Esophagus (tissue), 2 donors: Measurements from ENCODE around the gene LRRN2. TPM values are rescaled to one million over a fixed set of nuclear protein-coding genes. Genes with fewer than 3 reads are reported as not detected.
A peak's percentile ranks its signal among the peaks of the same experiment; 100 is the strongest.
"Not testable (repeated sequence)": the region's sequence is repeated elsewhere in the genome, so short reads cannot be mapped to it uniquely, and the experiment has no call there.

Experiments
- H3K27ac ChIP-seq, 2 donors: one replicate each; pipeline ENCODE4 v1.5.1; 2013; ENCODE audit warnings: low read depth in 2 of 2, mild to moderate bottlenecking in 2 of 2, inconsistent platforms in 1 of 2, low read length in 1 of 2, moderate library complexity in 1 of 2
- H3K27me3 ChIP-seq, 2 donors: one replicate each; pipeline ENCODE4 v1.6.1; 2013; ENCODE audit warnings: low read length in 2 of 2, control low read depth in 1 of 2, mild to moderate bottlenecking in 1 of 2; ENCODE audit not compliant: insufficient read depth in 2 of 2, control insufficient read depth in 1 of 2
- H3K36me3 ChIP-seq, 2 donors: one replicate each; pipeline ENCODE4 v1.6.1; 2013; ENCODE audit warnings: low read length in 1 of 2; ENCODE audit not compliant: control insufficient read depth in 2 of 2, insufficient read depth in 2 of 2
- H3K4me1 ChIP-seq, 2 donors: one replicate each; pipeline ENCODE4 v1.6.1; 2013; ENCODE audit warnings: low read length in 1 of 2; ENCODE audit not compliant: control insufficient read depth in 2 of 2, insufficient read depth in 2 of 2
- H3K4me3 ChIP-seq, 2 donors: one replicate each; pipeline ENCODE4 v1.5.1; 2013; ENCODE audit warnings: low read length in 2 of 2, mild to moderate bottlenecking in 2 of 2, low read depth in 1 of 2, moderate library complexity in 1 of 2
- H3K9me3 ChIP-seq, 2 donors: one replicate each; pipeline ENCODE4 v1.6.1; 2013; ENCODE audit warnings: mild to moderate bottlenecking in 2 of 2, low read depth in 1 of 2, low read length in 1 of 2, moderate library complexity in 1 of 2; ENCODE audit not compliant: control insufficient read depth in 2 of 2, insufficient read depth in 1 of 2
- WGBS, 2 donors: extraction: QIAGEN DNeasy Blood & Tissue Kit; methylation state at CpG; one replicate each; pipeline ENCODE4 v1.1.7; 2013; 5-methylcytosine and 5-hydroxymethylcytosine counted together
- polyA plus RNA-seq, 2 donors: library from polyadenylated mRNA; stranded (reverse); fragments of 200-250 nt; gene quantifications; one replicate each; pipeline ENCODE4 v1.2.3, GENCODE V29; 2013
- donor health status: healthy with polysubstance abuse.
- donor health status: Bipolar disorder and iron deficiency.

Gene LRRN2
- polyA plus RNA-seq, 2 donors, result 0.65 to 0.88 TPM

DNA sequence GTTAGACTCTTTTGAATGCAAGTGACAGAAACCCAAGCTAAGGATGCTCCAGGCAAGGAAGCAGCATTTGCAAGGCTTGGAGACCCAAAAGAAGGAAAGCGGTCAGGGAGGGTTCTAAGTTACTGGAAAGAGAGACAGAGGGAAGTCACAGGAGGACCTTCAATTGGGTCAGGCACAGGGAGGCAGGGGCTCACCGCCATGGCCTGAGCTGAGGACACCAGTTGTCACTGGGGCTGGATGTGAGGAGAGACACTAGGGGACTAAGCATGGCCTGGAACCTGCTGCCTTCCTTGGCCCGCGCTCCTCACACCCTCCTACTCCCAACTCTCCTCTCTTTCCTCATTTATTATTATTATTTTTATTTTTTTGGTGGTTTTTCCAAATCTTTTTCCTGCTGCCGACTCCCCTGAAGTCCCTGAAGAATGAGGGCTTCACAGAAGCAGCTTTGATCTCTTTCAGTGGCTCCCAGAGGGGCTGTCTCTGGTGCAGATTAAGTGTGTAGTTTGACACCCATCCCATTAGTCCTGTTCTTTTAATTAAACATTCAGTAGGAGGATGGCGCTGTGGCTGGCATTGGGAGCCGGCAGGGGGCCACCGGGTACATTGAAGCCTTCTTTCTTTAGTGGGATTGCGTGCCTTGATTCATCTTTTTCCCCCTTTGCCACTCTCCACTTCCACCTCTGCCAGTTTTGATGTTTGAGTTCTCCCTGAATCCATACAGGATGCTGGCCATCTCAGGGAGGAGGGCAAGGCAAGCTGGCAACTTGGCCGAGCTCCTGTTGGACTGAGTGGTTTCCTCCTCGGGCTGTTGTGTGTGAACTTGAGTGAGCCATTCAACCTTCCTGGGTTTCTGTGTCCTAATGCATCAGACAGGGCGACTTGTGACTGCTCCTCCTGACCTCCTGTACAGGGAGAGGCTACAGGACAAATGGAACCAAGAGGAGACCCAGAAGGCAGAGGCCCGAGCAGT is 110.0 kb downstream of the LRRN2 start:
- Histone ChIP-seq H3K36me3 (no peaks in the 10 kb centered on the region), H3K27me3 (no peaks in the 10 kb centered on the region), H3K4me1 (peaks cover 2 to 15% of the 10 kb centered on the region in 2 donors), H3K9me3 (no peaks in the 10 kb centered on the region), H3K4me3 (no peak overlapping the region), H3K27ac (no peak overlapping the region)
- 86 to 87% methylated on average over 13 of the region's 13 CpGs for WGBS, 2 donors

DNA sequence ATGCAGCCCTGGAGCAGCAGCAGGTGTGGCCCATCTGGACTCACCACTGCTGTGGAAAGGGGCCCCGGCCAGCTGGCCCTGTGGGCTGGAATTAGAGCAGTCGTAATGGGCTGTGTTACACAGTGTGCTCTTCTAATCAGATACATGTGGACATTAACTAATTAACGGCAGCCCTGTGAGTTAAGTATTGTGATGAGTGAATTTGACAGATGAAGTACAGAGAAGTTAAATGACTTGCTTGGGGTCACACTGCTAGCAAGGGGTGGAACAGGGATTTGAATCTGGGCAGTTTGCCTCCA is 110.7 kb downstream of the LRRN2 start:
- no peaks in the 10 kb centered on the region for H3K27me3 ChIP-seq
- 69 to 71% methylated on average over 3 of the region's 3 CpGs for WGBS, 2 donors
- H3K9me3 ChIP-seq, result no peaks in the 10 kb centered on the region
- H3K4me3 ChIP-seq, result no peak overlapping the region
- no peak overlapping the region for H3K27ac ChIP-seq
- H3K4me1 ChIP-seq, result peaks cover 2 to 15% of the 10 kb centered on the region in 2 donors
- no peaks in the 10 kb centered on the region for H3K36me3 ChIP-seq

DNA sequence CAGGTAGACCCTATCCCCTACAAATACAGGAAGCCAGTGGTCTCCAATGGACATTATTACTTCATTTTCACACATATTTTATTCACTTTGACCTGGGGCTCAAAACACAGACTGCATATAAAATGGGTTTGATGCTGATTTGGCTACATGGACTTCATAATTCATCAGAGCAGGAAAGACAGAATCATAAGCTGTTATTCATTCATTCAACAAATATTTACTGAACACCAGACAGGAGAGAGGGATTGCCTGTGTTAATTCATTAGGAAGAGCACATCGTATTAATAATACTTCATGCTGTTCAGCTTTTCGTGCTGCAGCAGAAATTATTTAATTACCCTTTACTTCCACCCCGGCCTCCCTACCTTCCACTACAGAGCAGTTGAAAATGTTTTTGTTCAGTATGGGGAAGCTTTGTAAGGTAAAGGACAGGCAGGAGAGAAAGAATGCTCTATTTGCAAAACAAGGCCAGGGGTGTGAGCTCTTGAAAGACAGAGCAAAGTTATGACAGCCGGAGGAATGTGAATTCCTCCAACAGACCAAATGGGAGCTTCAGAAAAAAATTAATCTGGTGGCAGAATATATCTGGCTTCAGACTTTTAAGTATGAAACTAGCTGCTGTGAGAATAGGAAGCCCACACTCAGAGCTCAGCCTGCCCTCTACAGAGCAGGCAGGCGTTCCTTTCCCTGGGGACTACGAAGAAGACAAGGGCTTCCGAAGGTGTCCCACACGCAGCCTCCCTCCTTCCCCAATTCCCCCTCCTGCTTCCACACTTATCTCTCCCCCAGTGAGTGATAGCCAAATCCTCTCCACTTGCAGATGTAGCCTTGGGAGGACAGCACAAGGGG is 111.3 kb downstream of the LRRN2 start:
- Histone ChIP-seq H3K27me3 (no peaks in the 10 kb centered on the region), H3K27ac (no peak overlapping the region)
- WGBS, 2 donors, result 80 to 88% methylated on average over 8 of the region's 8 CpGs

DNA sequence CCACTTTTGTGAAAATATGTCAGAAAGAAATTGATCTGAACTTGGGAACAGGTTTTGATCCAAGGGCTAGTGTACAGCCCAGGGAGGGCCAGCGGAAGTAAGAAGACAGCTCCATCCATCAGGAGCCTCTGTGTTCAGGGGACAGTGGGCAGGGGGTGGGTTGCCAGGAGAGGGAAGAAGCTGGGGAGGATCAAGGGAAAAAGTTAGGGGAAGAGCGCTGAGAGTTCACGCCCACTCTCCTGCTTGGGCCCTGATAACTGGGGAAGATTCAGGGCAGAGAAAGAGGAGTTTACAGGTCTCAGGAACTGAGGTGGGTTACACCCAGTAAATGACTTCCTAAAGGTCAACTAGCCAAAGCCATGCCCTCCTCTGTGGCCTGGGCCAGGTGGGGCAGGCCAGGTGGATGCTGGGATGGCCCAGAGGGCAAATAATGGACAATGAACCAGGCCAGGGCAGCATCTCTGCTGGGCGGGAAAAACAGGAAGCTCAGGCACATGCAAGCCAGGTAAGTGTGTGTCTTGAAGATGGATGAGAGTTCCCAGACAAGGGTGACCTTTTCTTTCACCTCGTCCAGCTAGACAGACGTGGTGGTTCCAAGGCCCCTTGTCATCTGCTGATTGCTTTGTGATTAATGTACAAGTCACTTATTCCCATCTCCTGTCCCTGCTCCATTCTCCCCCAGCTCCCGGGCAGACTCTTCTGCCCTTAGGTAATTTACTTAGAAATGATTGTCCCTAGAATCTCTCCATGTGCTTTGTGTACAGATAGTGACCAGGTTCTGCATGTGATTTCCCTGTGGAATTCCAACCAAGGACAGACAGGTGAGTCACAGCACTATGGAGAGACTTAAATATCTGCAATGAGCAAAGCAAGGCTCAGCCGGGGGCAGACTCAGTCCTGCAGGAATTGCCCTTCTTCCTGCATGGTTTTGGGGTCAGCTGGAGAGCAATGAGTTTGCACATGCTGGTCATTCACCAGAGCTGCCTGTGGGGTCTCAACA is 112.3 kb downstream of the LRRN2 start:
- peaks cover 2 to 10% of the 10 kb centered on the region in 2 donors for H3K4me1 ChIP-seq
- H3K36me3 ChIP-seq, result no peaks in the 10 kb centered on the region
- H3K27me3 ChIP-seq, result no peaks in the 10 kb centered on the region
- H3K9me3 ChIP-seq, result no peaks in the 10 kb centered on the region
- peak overlapping the region in 1 of 2 donors; percentile 27 for H3K27ac ChIP-seq
- 84% methylated on average over 8 of the region's 8 CpGs for WGBS, 2 donors
- no peak overlapping the region for H3K4me3 ChIP-seq

More for the DNA sequence above, 111.3 kb downstream of the LRRN2 start:
- peaks cover 2 to 14% of the 10 kb centered on the region in 2 donors for H3K4me1 ChIP-seq
- H3K36me3 ChIP-seq, result no peaks in the 10 kb centered on the region
- no peaks in the 10 kb centered on the region for H3K9me3 ChIP-seq
- no peak overlapping the region for H3K4me3 ChIP-seq

DNA sequence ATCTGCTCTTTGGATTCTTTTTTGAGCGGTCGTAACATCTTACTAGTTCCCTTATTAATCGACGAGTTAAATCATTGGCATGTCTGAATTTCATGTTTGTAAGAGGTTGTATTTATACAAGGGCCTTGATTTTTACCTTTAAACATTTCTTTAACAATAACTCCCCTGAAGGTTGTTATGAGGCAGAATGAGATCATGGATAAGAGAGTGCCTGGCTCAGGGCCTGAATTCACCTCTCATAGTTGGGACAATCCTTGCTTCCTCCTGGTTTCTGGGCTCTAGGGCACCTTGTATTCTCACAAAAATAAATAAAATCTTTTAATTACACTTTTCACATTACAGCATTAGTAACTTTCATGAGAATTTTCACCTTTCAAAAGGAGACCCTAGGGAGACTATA is 113.9 kb downstream of the LRRN2 start:
- Histone ChIP-seq H3K36me3 (no peaks in the 10 kb centered on the region), H3K27me3 (no peaks in the 10 kb centered on the region), H3K27ac (peak overlapping the region in 1 of 2 donors; percentile 72), H3K4me1 (peaks cover 2 to 8% of the 10 kb centered on the region in 2 donors), H3K9me3 (no peaks in the 10 kb centered on the region), H3K4me3 (no peak overlapping the region)
- WGBS, 2 donors, result 90% methylated on average over 4 of the region's 4 CpGs

DNA sequence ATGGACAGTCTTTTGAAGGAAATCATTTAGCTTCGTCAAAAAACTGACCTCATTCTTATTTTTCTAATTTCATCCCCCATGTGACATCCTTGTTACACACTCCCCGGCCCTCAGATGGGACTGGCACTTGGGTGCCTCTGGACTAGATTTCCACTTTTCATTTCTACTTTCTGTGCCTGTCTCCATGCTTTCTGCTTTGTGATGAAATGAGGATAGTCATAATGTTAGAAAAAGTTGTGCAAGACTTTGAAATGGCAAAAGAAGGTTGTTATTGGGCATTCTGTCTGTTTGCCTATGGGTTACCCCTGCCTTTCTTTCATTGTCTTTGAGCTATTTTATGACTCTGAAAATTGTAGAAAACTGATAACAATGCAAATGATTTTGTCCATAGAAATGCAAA is 114.4 kb downstream of the LRRN2 start:
- Histone ChIP-seq H3K4me3 (no peak overlapping the region), H3K4me1 (peaks cover 2 to 6% of the 10 kb centered on the region in 2 donors), H3K27ac (no peak overlapping the region), H3K27me3 (no peaks in the 10 kb centered on the region), H3K9me3 (no peaks in the 10 kb centered on the region), H3K36me3 (no peaks in the 10 kb centered on the region)
- 96 to 97% methylated on average over 2 of the region's 2 CpGs for WGBS, 2 donors

DNA sequence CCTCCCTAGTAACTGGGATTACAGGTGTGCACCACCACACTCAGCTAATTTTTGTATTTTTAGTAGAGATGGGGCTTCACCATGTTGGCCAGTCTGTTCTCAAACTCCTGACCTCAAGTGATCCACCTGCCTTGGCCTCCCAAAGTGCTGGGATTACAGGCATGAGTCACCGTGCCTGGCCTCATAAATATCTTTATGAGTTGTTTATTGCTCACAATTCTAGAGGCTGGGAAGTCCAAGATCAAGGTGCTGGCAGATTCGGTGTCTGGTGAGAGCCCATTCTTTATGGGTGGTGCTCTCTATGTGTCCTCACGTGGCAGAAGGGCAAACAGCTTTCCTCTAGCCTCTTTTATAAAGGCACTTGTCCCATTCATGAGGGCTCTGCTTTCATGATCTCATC is 115.5 kb downstream of the LRRN2 start:
- 62 to 63% methylated on average over 3 of the region's 3 CpGs for WGBS, 2 donors
- H3K27me3 ChIP-seq, H3K27ac ChIP-seq, H3K36me3 ChIP-seq, H3K4me3 ChIP-seq, H3K4me1 ChIP-seq, H3K9me3 ChIP-seq: not testable (repeated sequence)

DNA sequence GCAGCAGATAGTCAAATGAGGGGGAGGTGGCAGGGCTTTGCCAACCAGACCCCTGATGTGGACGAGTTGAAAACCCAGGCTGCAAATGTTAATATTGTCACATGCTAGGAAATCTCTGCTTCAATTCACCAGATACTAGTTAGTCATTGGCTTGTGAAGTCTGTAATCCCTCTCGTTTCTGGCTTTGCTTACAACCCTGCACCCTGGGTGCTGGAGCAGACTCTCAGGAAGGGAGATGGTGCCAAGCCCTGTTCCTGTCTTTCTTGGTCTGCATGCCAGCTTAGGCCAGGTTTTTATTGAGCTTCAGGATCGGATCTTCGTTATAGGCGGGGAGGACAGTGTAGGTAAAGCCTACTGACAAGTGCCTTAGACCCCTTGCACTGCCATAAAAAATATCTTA is 116.1 kb downstream of the LRRN2 start:
- 74 to 79% methylated on average over 5 of the region's 5 CpGs for WGBS, 2 donors
- Histone ChIP-seq H3K4me3 (no peak overlapping the region), H3K9me3 (no peaks in the 10 kb centered on the region), H3K27me3 (no peaks in the 10 kb centered on the region), H3K4me1 (peaks cover 2% of the 10 kb centered on the region in 2 donors), H3K36me3 (no peaks in the 10 kb centered on the region), H3K27ac (peak overlapping the region in 1 of 2 donors; percentile 15)
